ENCODE data around the gene CEP192. TPM values are rescaled to one million over a fixed set of nuclear protein-coding genes. Genes with fewer than 3 reads are reported as not detected.

Gene CEP192
- total and polyA plus RNA-seq, 2 of the 4 experiments (the other 2 are of a cell fraction): 17.2 to 29.0 TPM

- Histone ChIP-seq H4K91ac (ENCODE audit: insufficient read depth, low read depth, low read length) (no peak overlapping the region), H2AK5ac (ENCODE audit: low read depth, low read length) (no peak overlapping the region), H4K5ac (ENCODE audit: low read depth, low read length) (no peak overlapping the region), H3K27ac (ENCODE audit: insufficient read depth, low read length) (no peak overlapping the region), H3K4me2 (ENCODE audit: low read depth, low read length) (no peak overlapping the region), H2BK20ac (ENCODE audit: low read depth, low read length) (no peak overlapping the region), H3K56ac (ENCODE audit: extremely low read depth, insufficient read depth, low read length) (no peak overlapping the region), H2AK9ac (replicated peaks; ENCODE audit: low read depth, low read length, poor library complexity) (peak overlapping the region; percentile 5), H3K4me3 (ENCODE audit: insufficient read depth, low read depth, low read length) (no peak overlapping the region), H2BK5ac (ENCODE audit: low read depth, low read length, poor library complexity, severe bottlenecking) (no peak overlapping the region), H4K20me1 (ENCODE audit: insufficient read depth, low read length) (no peaks in the 10 kb centered on the region), H3K14ac (replicated peaks; ENCODE audit: low read depth, low read length) (no peak overlapping the region), H3K4ac (ENCODE audit: low read depth, low read length) (no peak overlapping the region), H3K9me3 (ENCODE audit: control insufficient read depth, insufficient read depth, low read length) (no peaks in the 10 kb centered on the region), H3K36me3 (ENCODE audit: control insufficient read depth, insufficient read depth, low read length) (peaks cover 32% of the 10 kb centered on the region), H3K9ac (ENCODE audit: low read depth, low read length) (no peak overlapping the region), H3K23ac (ENCODE audit: low read depth, low read length) (no peak overlapping the region), H2BK15ac (ENCODE audit: low read depth, low read length) (no peak overlapping the region), H3K27me3 (ENCODE audit: control insufficient read depth, insufficient read depth, low read length) (no peaks in the 10 kb centered on the region), H3K79me1 (ENCODE audit: low read depth in 1 of 2, low read length in 2 of 2) (peaks cover 12 to 26% of the 10 kb centered on the region in 2 experiments), H2AFZ (replicated peaks; ENCODE audit: low read length, poor library complexity) (no peak overlapping the region), H2BK120ac (ENCODE audit: low read depth, low read length) (no peak overlapping the region), H4K8ac (ENCODE audit: low read depth in 2 of 2, low read length in 2 of 2) (0 out of 4 replicates have a peak overlapping the region, but pooled peaks of 1 of the 2 experiments have one; percentile 4), H3K9me1 (ENCODE audit: insufficient read depth, low read length) (peaks cover 6% of the 10 kb centered on the region; the same call in 1 of the 2 replicates), H3K18ac (ENCODE audit: low read depth, low read length) (no peak overlapping the region), H3K4me1 (ENCODE audit: control insufficient read depth, insufficient read depth, low read length) (no peaks in the 10 kb centered on the region)
- intact Hi-C loops (cut with micrococcal nuclease): no loop called here
- dilution Hi-C loops (cut with HindIII; ENCODE audit: low sequenced_read_pairs, unreplicated experiment): no loop called here
- POLR2A ChIA-PET (ENCODE audit: unreplicated experiment): no interaction called here
- TF ChIP-seq RAD21 (IDR thresholded peaks at IDR 0.05; ENCODE audit: low read length): no peak
- no peak for TF ChIP-seq MXI1 (IDR thresholded peaks at IDR 0.05; ENCODE audit: borderline replicate concordance, low read depth, low read length)
- no peak for TF ChIP-seq MAZ (IDR thresholded peaks at IDR 0.05; ENCODE audit: borderline replicate concordance, low read depth, low read length)
- no peak for TF ChIP-seq CTCF (conservative IDR thresholded peaks at IDR 0.05; ENCODE audit: low read depth, low read length)
- TF ChIP-seq RFX5 (IDR thresholded peaks at IDR 0.05; ENCODE audit: low read depth, low read length): no peak
- TF ChIP-seq BHLHE40 (IDR thresholded peaks at IDR 0.05; ENCODE audit: low read depth, low read length): no peak
- no peak for TF ChIP-seq POLR2A (IDR thresholded peaks at IDR 0.05; ENCODE audit: low read depth, low read length)
- TF ChIP-seq MAFK (IDR thresholded peaks at IDR 0.05; ENCODE audit: low read depth, low read length): no peak
- TF ChIP-seq NFE2L2 (IDR thresholded peaks at IDR 0.05; ENCODE audit: low read depth, low read length): no peak
- no peak for TF ChIP-seq USF2 (IDR thresholded peaks at IDR 0.05; ENCODE audit: low read depth, low read length)
- TF ChIP-seq ELK1 (IDR thresholded peaks at IDR 0.05; ENCODE audit: borderline replicate concordance, low read depth, low read length): no peak
- TF ChIP-seq RCOR1 (IDR thresholded peaks at IDR 0.05; ENCODE audit: insufficient replicate concordance, low read length): no peak
- TF ChIP-seq CHD1 (IDR thresholded peaks at IDR 0.05; ENCODE audit: low read depth, low read length): no peak
- no peak for TF ChIP-seq FOS (IDR thresholded peaks at IDR 0.05; ENCODE audit: low read depth, low read length)
- TF ChIP-seq CEBPB (IDR thresholded peaks at IDR 0.05; ENCODE audit: low read depth, low read length): no peak
- TF ChIP-seq SMC3 (IDR thresholded peaks at IDR 0.05; ENCODE audit: low read depth, low read length): no peak
- ATAC-seq (ENCODE audit: low read depth) (no peak), DNase-seq (no peak)
- 100% methylated on average over 2 of the region's 12 CpGs; no CpG with 5 or more reads in 1 of the 2 experiments for WGBS, 2 experiments (ENCODE audit: extremely low coverage in 2 of 2, insufficient read length in 1 of 2)
- CTCF ChIA-PET: no interaction called here
- BruUV-seq (replicated peaks): no TSS peak
- in situ Hi-C loops (cut with MboI; ENCODE audit: low sequenced_read_pairs): loop anchor here (25.0 kb wide), 1 partner anchor 761 kb away; the partner anchor contains the start of genes FAM210A and RNMT
Observed at GRCh38 chr18:12976305-12976704, 14.9 kb upstream of the CEP192 start.

Data from IMR-90 (cell line).